HG03457 (cell line): ENCODE measurements around the gene SLC8A2.
"Not testable (repeated sequence)": the region's sequence is repeated elsewhere in the genome, so short reads cannot be mapped to it uniquely, and the experiment has no call there.

Source experiments
- ATAC-seq: cut with Tn5 transposase; IDR thresholded peaks from one replicate; pipeline ENCODE4 v1.9.1; 2021; ENCODE audit warnings: moderate number of reproducible peaks; ENCODE audit not compliant: unreplicated experiment

The SLC8A2 gene

DNA sequence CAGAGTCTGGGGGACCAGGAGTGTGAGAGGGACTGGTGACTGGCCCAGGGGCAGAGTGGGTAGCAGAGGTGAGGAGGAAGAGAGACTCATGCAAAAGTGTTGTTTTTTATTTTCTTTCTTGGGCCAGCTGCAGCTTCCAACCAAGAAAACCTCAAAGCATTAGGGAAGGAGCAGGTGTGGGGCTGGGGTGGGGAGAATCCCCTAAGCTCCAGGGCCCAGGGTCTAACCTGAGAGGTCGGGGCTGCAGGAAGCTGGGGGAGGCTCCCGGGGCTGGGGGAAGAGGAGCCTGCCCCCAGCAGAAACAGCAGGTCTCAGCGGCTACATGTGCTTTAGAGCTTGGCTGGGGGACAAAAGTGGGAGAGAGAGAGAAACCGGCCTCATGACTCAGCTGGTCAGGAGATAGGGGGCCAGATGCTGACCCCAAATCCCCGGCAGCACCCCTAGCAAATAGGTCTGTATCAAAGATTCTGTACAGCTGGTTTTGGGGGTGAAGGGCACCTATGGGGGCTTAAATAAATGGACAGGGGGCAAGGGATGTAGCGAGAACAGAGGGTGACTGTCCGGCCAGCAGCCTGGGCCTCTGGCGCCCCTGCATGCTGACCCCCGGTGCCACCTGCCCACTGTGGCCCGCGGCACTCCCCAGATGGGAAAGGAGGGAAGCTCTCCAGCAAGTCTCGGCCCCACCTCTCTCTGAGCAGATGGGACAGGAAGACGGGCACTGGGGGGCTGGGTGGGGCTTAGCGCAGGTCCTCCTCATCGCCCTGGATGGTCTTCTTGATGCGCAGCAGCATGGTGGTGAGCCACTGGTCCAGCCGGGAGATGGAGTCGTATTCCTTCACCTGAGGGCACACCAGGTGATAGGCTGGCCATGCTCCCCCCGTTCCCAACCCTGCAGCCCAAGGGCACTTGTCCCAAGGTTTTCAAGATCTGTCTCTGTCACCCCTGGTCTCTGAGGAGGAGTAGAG is 16.1 kb upstream of the SLC8A2 start:
- ATAC-seq = no peak

DNA sequence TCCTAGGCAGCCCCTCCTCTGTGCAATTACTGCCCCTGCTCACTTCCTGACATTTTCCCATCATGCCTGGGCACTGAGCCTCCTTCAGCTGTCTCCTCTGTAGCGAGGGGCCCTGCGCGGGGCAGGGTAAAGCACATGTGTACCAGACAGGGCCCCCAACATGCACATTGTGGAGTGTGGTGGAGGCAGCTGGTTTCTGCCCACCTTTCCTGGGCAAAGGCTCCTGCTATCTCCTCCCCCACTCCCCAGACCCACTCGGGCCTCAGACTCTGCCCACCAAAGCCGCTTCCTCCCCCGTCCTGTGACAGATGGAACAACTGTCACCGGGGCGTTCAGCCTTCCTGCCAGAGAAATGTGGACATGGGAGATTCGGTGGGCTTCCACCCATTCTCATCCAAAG is 15.2 kb upstream of the SLC8A2 start:
- ATAC-seq = no peak

DNA sequence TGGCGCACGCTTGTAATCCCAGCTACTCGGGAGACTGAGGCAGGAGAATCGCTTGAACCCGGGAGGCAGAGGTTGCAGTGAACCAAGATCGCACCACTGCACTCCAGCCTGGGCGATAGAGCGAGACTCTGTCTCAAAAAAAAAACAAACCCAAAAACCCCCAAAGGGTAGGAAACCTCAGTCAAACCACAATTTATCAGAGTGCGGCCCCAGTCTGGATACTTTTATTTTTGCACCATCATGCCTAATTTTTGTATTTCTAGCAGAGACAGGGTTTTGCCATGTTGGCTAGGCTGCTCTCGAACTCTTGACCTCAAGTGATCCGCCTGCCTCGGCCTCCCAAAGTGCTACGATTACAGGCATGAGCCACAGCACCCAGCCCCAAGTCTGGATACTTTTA is 14.5 kb upstream of the SLC8A2 start:
- ATAC-seq = not testable (repeated sequence)

DNA sequence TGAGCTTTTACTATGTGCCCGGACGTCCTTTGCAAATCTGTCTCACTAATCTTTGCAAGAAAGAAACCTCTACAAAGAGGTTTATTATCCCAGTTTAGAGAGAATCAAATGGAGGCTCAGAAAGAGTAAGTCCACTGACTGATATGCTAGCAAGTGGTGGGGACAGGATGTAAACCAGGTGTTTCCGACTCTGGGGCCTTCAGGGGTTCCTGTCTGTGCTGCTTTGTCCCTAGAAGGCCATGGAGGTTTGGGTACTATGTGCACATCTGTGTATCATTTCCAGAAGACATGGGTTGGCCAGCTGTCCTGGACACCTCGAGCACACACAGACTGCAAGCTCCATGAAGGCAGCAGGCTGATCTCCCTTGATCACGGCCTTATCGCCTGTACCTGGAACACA is 13.5 kb upstream of the SLC8A2 start:
- ATAC-seq = no peak

DNA sequence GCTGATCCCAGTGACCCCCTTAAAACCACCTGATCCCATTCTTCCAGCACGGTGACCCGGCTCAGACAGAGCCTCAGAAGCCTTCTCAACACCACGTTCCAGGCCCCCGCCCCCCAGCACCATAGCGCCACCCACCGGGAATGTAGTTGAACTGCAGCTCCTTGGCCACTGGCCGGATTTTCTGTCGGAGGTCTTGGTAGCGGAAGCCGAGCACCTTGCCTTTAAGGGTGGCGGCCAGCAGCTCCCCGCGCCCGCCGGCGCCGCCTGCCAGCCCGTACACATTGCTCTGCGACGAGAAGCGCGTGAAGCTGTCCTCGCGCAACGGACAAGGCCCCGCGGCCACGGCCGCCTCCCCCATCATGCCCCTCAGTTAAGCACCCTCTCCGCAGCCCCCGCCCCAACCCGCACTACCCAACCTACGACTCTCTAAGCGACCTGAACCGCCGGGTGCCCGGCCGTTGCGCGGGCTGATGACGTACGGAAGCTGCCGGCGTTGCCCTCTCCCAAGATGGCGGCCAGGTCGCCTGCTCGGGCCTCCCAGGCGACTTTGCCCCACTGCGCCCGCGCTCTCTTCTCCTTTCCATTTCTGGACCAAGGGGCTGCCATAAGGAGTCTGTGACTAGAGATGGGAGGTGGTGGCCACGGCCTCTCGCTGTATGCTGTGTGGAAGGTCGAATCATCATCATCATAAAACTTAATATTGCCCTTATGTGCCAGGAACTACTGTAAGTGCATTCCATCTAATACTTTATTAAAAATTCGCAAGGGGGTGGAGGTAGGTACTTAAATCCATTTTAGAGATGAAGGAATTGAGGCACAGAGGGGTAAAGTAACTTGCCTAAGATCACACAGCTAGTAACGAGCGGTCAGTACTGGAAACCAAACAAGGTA is 12.4 kb upstream of the SLC8A2 start, which contains the start of gene KPTN:
Gene KPTN, minus strand, starts transcription at position 420 of the 891 bp plus-strand sequence. Its CDS starts 59 bp downstream, at position 361.
- peak; percentile 50 for ATAC-seq

DNA sequence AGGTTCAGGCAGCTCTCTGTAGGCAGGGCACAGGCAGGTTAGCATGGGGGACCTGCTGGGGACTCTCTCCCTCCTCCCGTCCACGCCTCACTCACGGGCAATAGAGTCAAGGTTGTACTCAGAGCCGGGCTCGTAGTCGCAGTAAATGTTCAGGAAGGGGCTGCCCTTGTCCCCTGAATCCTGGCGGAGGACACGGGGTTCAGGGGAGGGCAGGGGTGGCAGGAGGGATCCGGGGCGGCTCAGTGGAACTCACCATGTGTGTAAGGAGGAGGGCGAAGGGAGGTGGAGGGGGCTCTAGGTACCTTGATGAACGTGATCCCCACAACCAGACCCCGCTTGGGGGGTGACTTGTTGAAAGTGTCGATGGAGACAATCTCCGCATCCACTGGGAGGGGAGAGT is 11.5 kb upstream of the SLC8A2 start:
- no peak for ATAC-seq

DNA sequence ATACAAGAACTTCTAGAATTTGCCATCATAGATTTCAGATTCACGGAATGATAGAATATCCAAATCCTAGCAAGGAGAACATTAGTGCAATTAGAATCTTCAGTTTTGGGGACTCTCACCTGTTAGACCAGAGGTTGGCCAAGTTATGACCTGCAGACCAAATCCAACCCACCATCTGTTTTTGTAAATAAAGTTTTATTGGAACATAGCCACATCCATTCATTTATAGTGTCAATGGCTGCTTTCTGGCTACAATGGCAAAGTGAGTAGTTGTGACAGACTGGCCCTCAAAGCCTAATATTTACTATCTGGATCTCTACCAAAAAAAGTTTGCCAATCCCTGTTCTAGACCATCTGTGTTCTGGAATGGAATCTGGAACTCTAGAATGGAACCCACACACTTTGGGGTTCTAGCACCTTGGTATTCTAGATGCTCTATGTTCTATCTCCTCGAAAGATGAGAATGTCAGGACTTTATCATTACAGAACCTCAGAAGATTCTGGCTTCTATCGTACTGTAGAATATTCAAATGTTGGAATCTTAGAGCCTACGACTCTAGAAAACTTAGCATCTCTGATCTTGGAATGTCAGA is 9.9 kb upstream of the SLC8A2 start:
- no peak for ATAC-seq

DNA sequence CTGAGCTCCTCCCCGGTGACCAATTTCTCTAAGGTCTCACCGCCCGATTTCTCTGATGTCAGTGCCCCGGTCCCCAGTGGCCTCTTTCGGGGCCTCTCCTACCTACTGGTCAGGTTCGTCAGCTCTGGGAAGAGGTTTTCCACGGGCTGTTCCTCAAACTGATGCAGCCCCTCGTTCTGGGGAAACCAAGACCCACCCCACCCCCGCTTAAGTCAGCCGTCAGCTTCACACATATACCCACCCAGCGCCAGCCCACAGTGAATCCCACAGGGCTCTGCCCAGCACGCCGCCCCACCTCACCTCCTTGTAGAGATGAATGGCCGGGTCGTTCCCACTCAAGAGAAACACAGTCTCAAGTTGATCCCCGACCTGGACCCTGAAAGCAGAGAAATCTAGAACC is 9.0 kb upstream of the SLC8A2 start:
- ATAC-seq = no peak

DNA sequence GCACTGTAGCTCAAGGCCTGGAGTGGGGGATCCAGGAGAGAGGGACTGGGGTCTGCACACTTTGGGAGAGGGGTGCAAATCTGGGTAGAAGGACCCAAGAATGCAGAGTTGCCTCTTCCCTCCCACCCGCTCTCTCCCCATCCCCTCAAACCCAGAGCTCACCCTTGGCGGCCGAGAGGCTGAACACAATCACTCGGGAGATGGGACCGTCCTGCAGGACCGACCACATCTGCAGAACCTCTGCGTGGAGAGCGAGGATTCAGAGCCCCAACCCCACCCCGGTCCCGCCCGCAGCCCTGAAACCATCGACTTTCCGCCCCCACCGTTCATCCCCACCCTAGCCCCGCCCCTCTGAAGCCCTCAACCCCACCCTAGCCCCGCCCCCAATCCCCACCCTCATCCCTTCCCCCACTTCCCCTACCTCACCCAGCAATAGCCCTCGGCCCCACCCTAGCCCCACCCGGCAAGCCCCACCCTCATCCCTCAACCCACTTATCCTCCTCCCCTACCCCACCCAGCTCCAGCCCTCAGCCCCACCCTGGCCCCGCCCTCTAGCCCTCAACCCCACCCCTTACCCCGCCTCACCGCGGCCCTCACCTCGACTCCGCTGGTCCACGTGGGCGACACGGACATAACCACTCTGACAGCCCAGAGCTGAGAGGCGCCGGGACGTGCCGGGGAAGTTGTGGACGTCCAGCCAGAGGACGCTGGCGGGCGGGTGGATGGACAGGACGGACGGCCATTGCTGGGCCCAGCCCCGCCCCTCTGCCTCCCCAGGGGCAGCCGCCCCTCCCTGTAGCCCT is 8.2 kb upstream of the SLC8A2 start:
- ATAC-seq = no peak

DNA sequence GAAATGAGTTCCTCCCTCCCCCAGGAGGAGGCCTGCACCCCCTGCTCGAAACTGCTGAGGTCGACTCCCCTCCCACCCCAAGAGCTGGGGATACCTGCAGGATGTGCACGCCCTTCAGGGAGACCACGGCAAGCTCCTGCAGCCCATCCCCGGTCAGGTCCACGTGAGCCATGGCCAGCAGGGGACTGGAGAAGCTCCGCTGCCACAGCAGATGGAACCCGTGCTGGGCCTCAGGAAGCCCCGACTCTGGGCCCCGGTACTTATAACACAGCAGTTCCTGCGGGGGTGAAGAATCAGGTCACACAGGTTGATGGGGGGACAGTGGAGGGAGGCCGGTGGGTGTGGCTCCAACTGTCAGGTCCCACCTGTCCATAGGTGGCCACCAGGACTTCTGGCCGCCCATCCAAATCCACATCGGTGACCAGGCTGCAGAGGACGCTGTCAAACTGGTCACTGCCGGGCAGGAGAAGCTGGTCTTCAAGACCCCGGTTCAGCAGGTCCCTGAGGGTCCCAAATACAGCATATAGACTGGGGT is 4.8 kb upstream of the SLC8A2 start:
- no peak for ATAC-seq

DNA sequence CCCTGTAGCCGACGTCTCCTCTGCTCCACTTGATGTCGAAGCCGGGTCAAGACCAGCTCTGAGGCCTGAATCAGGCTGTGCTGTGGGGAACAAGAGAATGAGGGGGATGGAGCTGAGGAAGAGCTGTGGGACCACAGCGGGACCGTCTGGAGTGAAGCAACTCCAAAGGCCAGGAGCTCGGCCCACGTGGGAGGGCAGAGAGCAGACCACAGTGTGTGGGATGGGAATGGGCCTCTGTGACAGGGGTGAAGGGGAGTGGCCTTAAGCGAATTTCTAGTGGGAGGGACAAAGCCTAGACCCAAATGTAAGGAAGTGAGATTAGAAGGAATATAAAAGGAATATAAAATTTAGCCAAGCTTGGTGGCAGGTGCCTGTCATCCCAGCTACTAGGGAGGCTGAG is 3.8 kb upstream of the SLC8A2 start:
- no peak for ATAC-seq

DNA sequence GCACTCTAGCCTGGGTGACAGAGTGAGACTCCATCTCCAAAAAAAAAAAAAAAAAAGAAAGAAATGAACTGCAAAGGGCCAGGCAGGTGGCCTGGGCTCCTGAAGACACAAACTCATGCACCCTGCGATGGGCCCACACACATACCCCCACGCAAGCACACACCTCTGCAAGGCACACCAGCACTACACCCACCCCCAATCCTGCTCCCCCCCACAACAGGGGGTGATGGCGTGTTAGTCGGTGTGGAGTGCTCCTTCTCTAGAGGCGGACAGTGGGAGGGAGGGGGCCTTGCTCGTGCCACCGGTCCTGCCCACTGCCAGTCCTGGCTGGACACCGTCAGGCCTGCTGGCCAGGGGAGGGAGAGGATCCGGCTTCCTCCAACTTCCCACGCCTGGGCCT is 1.6 kb upstream of the SLC8A2 start:
- no peak for ATAC-seq

DNA sequence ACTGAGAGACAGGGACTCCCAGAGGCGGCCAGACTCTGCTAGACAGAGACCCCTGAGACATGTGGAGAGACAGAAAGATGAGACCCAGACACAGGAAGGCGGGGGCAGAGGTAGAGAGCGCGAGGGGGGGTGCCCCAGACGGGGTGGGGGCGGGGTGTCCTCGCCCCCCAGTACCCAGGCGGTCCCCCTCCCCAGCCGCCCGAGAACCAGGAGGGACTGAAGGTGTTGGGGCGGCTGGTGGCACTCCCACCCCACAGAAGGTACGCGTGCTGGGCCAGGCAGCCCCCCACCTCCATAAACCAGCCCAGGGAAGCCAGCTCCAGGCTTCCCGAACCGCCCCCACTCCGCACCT is 336 bp downstream of the SLC8A2 start:
- no peak for ATAC-seq

DNA sequence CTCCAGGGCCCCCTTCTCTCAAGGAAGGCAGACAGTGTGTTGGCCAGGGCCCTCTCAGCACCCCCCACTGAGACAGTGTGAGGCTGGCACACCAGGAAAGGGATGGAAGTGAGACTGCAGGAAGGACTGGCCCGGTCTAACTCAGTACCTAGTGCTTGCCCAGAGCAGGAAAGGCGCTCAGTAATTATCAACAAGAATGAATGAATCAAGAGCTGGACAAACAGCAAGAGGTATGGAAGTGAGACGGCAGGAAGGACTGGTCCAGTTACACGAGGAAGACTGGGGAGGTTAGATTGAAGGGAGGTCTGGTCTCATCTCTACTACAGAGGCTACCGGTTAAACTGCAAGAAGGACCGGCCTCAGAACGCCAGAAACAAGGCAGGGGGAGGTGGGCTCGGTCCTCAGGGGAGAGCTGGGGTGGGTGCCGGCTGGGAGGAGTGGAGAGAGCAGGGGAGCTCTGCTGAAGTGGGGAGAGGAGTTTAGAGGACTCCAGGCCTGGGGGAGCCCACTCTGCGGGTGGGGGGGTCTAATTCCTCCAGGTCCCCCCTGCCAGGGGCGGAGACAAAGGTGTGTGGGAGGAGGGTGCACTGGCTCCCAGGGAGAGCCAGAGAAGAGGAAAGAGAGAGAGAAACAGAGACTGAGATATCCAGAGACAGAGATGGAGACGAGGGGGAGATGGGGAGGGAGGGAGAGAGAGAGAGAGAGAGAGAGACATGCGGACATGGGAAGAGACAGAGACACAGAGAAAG is 1.1 kb downstream of the SLC8A2 start:
- ATAC-seq = no peak

DNA sequence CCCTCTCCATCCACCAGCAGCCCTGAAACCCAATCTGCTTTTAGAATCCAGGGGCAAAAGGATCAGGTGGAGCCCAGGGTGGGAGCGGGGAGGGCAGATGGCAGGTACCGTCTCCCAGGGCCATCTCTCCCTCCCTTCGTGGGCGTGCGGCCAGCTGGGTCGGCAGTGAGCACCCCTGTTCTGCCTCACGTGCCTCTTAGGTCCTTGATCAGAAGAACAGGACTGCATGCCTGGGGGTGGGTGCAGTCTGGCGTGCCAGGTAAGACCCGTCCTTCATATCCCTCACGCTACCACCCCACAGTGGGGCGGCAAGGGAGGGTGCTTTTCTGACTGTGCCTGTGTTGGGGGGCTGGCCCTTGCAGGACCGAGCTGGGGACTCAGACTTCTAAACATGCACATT is 2.0 kb downstream of the SLC8A2 start:
- ATAC-seq = no peak

DNA sequence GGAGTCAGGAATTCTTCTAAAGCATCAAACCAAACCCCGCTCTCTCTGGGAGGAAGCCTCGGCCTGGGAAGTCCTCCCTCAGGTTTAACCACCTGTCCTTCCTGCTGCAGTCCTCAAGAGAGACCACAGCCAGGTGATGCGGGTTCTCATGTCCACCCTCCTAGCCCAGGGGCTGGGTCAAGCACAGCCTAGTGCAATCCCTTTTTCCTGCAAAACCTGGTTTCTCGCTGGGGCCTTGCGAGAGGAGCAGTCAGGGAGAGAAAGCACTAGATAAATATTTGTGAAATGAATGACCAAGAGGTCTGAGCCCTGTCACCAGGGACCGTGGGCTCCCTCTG is 2.4 kb downstream of the SLC8A2 start:
- ATAC-seq = no peak

DNA sequence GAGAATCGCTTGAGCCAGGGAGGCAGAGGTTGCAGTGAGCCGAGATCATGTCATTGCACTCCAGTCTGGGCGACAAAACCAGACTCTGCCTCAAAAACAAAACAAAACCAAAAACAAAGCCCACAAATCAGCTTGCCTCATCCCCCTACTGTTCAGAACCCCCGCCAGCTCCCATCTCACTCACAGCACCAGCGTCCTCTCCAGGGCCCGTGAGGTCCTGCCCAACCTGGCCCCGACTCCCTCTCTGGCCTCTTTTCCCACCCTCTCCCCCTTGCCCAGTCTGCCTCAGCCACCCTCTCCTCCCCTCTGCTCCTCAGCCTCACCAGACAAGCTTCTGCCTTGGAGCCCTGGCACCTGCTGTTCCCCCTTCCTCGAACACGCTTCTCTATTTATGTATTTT is 3.8 kb downstream of the SLC8A2 start:
- no peak for ATAC-seq

DNA sequence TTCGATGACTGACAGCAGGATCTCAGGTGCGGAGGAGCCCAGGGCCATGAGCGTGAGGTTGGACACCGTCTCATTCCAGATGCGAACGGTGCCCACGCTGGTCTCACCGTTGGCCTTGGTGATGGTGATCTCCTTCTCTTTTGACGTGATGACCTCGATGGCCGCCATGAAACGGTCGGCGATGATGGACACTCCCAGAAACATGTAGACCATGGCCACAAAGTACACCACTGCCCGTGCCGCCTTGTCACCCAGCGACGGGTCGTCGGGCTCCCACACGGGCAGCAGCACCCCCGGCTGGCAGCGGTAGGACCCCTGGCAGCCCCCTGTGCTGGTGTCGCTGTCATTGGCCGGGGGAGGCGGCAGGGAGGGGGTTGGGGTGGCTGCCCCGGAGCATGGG is 5.7 kb downstream of the SLC8A2 start:
- ATAC-seq = no peak

DNA sequence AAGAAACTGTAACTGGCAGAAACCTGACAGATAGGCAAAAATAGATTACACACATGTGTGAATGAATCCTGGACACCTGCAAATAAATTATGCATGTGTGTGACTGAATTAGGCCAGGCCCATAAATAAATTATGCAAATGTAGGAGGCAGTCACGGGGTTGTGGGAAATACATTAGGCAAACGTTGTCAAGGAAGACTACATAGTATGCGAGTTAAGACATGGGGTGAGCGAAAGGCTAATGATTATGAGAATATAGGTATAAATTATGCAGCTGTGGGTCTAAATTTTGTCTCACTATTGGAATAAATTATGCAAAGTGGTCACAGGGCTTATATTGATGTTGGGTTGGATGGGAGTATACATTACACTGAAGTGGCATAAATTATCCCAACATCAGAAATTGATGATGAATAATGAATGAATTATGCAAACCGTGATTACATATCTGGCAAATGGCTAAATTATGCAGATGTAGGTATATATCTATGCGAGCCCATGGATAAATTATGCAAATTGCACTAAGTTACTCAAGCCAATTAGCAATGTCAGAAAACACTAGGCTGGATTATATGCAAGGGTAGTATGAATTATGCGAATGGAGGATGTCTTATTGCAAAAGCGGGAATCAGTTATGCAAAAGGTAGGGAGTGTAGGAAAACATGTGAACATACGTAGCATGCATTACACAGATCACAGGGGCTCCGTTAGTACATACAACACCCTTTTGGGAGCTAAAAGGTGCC is 6.8 kb downstream of the SLC8A2 start:
- ATAC-seq = no peak
